DMS79 (cell line): ENCODE results near the gene STK31.
A peak's percentile ranks its signal among the peaks of the same experiment; 100 is the strongest.
"Not testable (repeated sequence)": the region's sequence is repeated elsewhere in the genome, so short reads cannot be mapped to it uniquely, and the experiment has no call there.

Experiments
- DNase-seq: peaks from one replicate; lab custom pipeline; 2025; lab: John Stamatoyannopoulos, UW

STK31 gene

DNA sequence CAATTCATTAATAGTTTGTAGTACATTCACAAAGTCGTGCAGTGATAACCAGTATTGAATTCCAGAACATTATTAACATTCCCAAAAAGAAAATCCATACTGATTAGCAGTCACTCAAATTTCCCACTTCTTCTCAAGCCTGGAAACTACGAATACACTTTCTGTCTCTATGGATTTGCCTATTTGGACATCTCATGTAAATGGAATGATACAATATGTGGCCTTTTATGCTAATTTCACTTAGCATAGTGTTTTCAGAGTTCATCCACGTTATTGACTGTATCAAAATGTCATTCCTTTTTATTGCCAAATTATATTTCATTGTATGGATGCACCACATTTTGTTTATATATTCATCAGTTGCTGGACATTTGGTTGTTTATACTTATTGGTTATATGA is 78.8 kb downstream of the STK31 start:
- DNase-seq, result no peak

DNA sequence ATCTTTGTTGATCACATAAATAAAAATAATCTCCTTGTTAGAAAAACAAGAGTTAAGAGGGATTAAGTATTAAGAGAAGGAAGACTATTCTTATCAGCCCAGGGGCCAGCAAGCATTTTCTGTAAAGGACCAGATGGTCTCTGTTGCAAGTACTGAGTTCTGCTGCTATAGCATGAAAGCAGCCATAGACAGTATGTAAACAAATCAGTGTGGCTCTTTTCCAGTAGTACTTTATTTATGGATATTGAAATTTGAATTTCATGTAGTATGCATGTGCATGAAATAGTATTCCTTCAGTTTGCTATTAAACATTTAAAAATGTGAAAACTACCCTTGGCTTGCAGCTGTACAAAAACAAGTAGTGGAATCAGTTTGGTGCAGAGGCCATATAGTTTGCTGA is 81.7 kb downstream of the STK31 start:
- DNase-seq, result no peak

DNA sequence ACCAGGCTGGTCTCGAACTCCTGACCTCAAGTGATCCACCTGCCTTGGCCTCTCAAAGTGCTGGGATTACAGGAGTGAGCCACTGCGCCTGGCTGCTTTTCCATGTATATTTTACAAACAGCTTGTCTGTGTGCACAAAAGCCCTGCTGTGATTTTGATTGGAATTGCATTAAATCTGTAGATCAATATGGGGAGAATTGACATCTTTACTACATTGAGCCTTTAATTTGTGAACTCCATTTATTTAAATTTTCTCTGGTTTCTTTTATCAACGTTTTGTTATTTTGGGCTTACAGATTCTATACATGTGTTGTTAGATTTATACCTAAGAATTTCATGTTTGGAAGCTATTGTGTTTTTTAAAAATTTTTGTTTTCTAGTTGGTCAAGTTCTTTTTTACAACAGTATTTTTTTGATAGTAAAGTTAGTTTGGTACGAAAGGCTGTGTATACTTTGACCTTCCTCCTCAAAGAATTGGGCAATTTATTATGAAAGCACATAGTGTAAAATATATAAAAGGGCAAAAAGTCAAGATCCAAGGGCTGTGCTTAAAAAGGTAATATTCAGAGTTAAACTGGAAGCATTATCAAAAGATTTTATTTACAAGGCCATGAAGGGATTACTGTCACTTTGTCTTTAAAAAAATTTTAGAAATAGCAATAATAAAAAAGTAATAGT is 92.8 kb downstream of the STK31 start:
- no peak for DNase-seq

DNA sequence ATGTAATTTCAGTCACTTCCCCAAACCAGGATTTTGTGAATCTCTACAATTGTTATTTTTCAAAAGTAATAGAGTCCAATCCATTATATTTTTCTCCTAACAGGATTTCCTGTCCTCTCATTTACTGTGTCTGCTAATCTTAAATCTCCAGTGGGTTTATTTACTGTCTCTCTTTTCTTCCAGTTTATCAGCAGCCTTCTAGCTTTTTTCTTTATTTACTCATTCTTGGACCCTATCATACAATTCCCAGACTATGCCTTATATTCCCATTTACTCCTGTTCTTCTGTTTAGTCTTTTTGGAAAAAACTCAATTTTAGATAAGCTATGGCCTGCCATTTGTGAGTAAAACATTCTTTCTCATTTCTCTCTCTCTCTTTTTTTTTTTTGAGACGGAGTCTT is 94.7 kb downstream of the STK31 start:
- no peak for DNase-seq

DNA sequence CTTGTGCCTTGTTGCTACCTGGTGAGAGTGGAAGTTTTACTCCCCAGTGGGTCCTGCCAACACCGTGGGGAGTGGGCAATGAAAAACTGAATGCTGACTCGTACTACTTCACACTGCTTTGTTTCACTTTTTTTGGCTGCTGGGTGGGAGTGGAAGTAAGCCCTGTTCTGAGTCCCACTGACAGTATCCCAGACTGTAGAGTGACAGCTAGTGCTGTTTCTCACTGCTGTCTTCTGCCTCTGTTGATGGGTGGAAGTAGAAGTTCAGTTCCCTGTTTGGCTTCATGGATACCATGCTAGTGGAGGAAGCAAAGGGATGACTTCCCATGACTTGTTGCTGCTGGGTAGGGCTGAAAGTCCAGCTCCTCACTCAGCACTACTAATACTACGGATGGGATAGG is 98.4 kb downstream of the STK31 start:
- DNase-seq, result no peak

DNA sequence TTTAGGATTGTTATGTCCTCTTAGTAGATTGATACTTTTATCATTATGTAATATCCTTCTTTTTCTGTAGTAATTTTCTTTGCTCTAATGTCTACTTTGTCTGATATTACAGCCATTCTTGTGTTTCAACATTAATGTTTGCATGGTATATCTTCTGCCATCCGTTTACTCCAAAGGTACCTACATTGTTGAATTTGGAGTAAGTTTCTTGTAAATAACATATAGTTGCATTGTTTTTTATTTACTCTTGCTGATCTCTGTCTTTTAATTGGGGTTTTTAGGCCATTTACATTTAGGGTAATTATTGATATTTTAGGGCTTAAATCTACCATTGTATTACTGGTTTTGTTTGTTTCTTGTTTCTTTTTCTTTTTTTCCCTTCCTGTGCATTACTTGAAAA is 100.1 kb downstream of the STK31 start:
- DNase-seq, result no peak

DNA sequence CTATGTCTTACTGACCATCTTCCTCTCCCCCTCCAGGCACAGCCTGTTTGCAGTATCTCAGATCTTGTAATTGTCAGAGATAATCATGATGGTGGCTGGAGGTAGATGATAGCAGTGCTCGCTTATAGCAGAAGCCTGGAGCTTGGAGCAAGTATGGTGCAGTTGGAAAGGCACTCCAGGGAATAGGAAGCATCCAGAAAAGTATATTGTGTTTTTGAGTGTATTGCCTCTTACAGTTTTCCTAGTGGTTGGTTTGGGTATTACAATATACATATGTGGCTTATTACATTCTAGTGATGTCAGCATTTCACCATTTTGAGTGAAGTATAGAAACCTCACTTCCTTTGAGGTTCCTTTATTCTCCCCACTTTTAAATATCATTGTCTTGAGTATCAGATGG is 101.5 kb downstream of the STK31 start:
- DNase-seq, result no peak

DNA sequence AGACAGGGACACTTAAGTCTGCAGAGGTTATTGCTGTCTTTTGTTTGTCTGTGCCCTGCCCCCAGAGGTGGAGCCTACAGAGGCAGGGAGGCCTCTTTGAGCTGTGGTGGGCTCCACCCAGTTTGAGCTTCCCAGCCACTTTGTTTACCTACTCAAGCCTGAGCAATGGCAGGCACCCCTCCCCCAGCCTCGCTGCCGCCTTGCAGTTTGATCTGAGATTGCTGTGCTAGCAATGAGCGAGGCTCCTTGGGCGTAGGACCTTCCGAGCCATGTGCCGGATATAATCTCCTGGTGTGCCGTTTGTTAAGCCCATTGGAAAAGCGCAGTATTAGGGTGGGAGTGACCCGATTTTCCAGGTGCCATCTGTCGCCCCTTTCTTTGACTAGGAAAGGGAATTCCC is 118.1 kb downstream of the STK31 start:
- DNase-seq, result not testable (repeated sequence)

DNA sequence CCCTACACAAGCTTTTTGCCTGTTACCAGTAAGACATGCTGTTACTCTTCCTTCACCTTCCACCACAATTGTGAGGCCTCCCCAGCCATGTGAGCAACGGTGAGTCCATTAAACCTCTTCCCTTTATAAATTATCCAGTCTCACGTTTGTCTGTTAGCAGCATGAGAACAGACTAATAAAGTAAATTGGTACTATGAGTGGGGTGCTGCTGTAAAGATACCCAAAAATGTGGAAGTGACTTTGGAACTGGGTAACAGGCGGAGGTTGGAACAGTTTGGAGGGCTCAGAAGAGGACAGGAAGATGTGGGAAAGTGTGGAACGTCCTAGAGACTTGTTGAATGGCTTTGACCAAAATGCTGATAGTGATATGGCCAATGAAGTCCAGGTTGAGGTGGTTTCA is 122.7 kb downstream of the STK31 start:
- DNase-seq, result not testable (repeated sequence)

DNA sequence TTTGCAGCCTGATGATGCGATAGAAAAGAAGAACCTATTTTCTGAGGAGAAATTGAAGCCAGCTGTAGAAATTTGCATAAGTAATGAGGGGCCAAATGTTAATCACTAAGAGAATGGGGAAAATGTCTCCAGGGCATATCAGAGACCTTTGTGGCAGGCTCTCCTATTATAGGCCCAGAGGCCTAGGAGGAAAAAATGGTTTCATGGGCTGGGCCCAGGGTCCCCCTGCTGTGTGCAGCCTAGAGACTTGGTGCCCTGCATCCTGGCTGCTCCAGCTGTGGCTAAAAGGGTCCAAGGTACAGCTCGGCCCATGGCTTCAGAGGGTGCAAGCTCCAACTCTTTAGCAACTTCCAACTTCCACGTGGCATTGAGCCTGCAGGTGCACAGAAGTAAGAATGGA is 123.4 kb downstream of the STK31 start:
- no peak for DNase-seq

DNA sequence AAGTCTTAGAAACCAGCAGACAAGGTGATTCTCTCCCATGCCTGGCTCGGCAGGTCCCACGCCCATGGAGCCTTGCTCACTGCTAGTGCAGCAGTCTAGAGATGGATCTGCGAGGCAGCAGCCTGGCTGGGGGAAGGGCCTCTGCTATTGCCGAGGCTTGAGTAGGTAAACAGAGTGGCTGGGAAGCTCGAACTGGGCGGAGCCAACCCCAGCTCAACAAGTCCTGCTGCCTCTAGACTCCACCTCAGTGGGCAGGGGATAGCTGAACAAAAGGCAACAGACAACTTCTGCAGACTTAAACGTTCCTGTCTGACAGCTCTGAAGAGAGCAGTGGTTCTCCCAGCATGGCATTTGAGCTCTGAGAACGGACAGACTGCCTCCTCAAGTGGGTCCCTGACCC is 134.8 kb downstream of the STK31 start:
- not testable (repeated sequence) for DNase-seq

DNA sequence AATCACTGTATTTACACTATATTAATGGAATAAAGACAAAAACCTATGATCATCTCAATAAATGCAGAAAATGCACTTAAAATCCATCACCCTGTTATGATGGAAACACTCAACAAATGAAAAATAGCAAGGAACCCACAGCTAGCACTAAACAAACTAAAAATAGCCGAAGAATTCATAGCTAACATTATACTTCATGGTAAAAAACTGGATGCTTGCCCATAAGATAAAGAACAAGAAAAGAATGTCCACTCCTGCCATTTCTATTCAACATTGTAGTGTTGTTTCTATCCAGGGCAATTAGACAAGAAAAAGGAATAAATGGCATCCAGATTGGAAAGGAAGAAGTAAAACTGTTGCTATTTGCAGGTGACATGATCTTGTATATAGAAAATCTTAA is 142.1 kb downstream of the STK31 start:
- no peak for DNase-seq

DNA sequence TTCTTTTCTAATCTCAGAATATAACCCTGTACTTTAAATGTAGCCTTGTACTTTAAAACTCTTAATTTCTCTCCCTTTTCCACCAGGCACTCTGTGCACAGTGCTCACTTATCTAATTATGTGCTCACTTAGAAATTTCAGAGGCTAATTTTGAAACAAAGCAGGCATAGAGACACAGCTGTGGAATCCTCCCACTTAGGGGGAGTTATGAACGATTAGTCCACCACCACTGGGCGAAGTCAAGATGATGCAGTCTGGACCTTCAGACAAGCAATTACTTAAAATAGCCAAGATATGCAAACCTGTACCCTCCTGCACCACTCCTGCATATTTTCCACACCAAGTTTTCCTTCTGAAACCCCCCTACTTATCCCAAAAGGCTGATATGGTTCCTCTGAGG is 143.0 kb downstream of the STK31 start:
- no peak for DNase-seq

DNA sequence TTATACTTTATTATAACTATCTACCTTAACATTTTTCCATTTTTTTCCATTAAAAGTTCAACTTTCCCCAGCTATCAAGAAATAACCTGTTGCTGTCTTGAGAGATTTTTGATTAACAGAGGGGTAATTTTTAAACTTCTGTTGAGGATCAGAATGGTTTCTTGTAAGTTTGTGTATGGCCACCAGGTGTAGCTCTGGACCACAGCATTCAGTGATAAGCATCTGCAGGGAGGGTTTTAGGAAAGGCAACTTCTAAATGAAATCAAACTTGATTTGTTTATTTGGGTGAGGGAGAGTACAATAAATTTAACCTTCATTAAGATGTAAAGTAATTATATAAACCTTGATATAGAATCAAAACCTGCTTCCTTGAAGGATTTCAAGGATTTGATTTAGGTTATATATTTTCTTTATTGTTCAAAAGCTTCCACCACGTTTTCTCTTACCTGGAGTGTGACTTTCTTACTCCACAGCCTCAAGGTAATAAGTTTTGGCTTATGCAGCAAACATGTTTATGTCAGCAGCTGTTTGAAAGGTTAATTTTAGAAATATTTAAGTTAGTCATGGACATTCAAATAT is 153.3 kb downstream of the STK31 start:
- peak; percentile 28 for DNase-seq

DNA sequence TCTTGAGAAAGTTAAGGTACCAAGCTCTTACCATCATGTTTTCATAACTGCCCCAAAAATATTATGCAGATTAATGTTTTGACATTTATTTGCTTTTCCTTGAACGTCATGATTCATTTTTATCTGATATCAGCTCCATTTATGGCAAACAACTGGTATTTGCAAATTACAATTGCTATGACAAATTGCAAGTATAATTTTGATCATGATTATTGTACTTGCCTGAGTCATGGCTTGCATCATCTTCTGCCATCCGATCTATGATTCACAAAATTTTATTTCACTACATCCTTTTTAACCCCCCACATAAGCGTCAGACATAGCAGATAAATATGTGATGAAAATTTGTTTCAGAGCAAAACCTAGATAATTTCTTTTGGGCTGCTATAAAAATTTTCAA is 155.0 kb downstream of the STK31 start:
- no peak for DNase-seq

DNA sequence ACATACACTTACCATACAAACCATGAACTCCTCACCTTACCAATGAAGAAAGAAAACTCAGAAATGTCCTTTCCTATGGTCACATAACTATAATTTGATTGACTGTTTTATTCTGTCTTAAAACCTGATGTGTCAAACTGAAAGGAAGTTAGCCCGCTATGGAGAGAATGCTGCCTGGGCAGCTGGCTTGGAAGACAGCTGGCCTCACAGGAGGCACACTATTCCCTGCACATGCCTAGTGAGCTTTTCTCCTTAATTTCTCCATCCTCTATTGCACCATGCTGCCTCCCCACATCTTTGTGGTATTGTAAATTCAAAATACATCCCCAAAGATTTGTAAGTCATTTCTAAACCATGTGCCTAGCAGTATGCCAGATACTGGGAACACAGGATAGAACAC is 163.3 kb downstream of the STK31 start:
- DNase-seq, result no peak

DNA sequence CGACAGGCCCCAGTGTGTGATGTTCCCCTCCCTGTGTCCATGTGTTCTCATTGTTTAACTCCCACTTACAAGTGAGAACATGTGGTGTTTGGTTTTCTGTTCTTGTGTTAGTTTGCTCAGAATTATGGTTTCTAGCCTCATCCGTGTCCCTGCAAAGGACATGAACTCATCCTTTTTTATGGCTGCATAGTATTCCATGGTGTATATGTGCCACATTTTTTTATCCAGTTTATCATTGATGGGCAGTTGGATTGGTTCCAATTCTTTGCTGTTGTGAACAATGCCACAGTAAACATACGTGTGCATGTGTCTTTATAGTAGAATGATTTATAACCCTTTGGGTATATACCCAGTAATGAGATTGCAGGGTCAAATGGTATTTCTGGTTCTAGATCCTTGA is 166.5 kb downstream of the STK31 start:
- not testable (repeated sequence) for DNase-seq
